Measurements from ENCODE around the gene KRTAP4-6.
"Not testable (repeated sequence)": the region's sequence is repeated elsewhere in the genome, so short reads cannot be mapped to it uniquely, and the experiment has no call there.

The KRTAP4-6 gene

DNA sequence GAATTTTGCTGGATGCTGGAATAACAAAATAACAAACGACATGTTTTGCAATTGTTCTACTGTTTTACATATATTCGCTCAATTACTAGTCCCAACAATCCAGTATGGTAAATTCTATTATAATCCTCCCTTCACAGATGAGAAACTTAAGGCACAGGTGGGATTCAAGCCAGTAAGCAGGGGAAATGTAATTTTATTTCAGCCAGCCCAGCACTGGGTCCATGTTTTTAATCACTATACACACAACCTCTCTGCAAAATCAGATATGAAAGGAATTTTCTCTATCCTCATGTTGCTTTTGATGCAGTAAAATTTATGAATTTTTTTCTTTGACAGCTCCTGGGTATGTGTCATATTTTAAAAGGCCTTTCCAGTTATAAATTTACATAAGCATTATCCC, 4.9 kb upstream of the KRTAP4-6 start:
- FAIRE-seq: no peak

DNA sequence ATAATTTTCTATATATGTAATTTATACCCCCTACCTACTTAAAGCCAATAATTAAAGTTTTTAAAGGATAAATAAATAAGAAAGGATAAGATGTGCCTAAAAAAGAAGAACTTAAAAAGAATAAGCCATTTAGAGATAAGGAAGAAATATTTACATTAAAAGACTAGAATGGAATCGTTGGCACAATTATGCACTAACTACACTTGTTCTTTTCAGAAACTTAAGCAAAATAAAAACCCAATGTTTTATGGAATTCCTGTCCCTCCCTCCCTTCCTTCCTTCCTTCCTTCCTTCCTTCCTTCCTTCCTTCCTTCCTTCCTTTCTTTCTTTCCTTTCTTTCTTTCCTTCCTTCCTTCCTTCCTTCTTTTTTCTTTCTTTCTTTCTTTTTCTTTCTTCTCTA, 4.5 kb upstream of the KRTAP4-6 start:
- FAIRE-seq: no peak

DNA sequence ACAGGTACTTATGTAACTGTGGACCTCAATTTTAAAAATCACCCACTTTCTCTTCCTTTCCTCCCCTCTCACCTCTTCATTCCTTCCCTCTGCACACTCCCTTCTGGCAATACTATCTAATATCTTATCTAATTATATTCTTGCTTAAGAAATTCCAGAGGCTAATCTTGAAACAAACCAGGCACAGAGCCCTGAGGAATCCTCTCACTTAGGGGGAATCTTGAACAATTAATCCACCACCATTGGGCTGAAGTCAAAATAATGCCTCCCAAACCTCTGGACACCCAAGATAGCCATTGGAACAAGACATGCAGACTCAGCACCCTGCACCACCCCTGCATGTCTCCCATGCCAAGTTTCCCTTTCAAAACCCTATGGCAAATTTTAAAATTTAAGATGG, 1.0 kb upstream of the KRTAP4-6 start:
- FAIRE-seq: no peak

DNA sequence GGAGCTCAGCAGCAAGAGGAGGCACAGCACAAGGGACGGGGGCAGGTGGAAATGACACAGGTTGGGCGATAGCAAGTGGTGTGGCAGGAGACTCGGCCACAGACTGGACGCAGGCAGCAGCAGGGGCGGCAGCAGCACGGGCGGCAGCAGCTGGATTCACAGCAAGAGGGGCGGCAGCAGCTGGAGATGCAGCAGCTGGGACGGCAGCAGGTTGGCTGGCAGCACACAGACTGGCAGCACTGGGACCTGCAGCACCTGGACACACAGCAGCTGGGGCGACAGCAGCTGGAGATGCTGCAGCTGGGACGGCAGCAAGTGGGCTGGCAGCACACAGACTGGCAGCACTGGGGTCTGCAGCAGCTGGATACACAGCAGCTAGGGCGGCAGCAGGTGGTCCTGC, 479 bp downstream of the KRTAP4-6 start:
- FAIRE-seq: not testable (repeated sequence)

DNA sequence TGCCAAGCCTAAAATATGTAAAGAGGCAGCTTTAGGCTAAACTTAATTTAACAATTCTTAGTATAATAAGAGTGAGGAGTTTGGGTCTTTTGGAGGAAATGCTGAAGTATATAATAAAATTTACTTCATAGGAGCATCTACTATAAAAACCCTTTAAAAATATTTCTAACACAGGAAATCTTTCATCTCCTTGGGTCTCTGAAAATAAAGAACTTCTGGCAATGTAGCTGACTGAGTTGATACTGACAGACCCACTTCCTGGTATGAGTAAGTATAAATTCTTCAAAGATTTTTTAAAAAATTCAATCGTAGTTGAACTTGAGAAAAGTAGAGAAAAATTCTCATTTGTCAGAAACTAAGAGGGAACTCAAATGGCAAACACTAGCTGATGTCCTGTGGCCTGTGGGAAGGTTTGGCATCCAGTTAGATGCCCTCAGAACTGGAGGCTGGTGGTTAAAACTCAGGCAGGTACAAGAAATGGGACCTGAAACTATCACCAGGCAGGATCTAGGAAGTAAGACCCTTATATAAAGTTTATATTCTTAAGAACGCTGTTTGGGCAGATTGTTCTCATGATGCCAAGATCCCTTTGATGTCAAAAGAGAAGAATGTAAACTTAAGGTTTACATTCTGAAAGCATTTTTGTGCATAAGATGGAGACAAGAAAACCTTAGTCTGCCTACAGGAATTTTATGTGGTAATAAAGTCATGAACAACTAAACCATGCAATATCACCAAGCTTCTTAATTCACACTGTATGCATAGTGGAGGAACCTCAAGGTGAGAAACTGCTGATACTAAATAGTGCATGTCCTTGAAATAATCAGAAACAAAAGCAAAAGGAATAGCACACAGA, 6.2 kb downstream of the KRTAP4-6 start:
- FAIRE-seq: no peak

DNA sequence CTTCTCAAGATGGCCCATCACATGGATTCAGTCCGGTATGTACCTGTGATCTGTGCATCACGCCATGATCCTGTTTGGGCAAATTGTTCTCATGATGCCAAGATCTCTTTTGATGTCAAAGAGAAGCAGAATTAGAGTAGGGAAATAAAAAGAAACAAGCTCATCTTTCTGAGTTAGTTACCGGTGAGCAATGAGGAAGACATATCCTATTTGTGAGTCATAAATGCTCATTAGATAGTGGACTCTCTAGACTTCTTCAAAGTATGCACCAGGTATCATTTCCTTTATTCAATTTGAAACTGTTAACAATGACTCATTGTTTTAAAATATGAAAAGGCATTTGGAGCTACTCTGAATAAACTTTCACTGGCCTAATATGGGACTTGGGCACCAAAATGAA, 8.4 kb downstream of the KRTAP4-6 start:
- FAIRE-seq: no peak

DNA sequence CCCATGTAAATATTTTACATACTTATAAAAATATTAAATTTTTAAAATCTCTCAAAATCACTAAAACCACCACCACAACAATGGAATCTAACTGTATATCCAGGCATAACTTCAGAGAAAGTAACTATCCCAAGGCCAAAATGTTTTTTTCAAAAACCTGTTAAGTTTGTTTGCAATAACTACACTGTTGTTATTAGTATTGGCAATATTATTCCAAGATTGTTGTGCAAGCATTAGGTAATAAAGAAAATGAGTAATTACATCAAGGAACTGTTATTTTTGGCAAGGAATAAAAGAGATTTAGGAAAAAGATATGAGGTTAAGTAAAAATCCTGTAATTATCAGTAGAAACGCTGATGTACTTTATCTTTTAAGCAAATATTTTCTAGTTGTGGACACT, 13.0 kb downstream of the KRTAP4-6 start:
- FAIRE-seq: no peak

DNA sequence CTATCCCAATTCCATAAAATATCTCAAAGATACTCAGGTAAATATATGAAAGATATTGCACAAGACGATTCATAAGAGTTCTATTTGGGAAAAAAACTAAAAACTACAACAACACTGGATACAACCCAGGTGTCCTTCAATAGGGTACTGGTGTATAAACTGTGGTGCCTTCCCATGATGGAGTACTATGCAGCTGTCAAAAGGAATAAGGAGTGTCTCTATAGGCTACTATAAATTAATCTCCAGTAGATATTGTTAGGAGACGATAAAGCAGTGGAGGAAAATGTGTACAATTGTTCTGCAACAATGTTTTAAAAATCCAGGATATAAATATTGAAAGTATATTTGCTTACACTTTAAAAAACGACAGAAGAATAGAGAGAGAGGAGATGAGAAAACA, 13.9 kb downstream of the KRTAP4-6 start:
- no peak for FAIRE-seq

DNA sequence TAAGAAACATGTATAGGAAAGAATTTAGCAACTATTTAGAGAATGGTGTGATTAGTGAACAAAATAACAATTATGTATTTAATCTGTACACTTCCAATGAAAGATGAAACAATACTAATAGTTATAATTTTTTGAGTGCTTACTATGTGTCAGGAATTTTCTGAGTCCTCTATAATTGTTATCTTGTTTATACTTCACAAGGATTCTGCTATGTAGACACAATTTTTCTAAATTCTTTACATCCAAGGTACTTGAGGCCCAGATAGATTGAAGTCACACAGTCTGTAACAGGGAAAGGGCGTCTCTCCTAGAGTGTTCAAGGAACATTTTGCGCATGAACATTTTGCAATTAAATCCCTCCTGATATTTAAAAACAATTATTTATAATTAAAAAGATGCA, 15.3 kb downstream of the KRTAP4-6 start:
- no peak for FAIRE-seq

DNA sequence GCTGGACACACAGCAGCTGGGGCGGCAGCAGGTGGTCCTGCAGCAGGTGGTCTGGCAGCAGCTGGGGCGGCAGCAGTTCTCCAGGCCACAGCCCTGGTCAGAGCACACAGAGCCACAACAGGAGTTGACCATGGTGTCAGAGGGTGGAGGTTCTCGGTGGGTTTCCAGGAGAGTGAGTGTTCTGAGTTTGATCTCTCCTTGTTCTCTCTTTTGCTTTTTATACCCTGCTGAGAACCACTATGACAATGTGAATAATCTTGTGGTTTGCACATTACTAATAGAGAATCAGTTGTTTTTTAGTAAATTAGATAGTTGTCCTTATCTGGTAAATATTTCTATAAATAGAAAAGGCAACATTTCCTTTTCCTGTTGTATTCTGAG, 16.4 kb downstream of the KRTAP4-6 start, which contains the start of gene KRTAP4-12:
Gene KRTAP4-12, minus strand, starts transcription at position 192 of the 381 bp plus-strand sequence. Its CDS starts 60 bp downstream, at position 132.
- not testable (repeated sequence) for FAIRE-seq

DNA sequence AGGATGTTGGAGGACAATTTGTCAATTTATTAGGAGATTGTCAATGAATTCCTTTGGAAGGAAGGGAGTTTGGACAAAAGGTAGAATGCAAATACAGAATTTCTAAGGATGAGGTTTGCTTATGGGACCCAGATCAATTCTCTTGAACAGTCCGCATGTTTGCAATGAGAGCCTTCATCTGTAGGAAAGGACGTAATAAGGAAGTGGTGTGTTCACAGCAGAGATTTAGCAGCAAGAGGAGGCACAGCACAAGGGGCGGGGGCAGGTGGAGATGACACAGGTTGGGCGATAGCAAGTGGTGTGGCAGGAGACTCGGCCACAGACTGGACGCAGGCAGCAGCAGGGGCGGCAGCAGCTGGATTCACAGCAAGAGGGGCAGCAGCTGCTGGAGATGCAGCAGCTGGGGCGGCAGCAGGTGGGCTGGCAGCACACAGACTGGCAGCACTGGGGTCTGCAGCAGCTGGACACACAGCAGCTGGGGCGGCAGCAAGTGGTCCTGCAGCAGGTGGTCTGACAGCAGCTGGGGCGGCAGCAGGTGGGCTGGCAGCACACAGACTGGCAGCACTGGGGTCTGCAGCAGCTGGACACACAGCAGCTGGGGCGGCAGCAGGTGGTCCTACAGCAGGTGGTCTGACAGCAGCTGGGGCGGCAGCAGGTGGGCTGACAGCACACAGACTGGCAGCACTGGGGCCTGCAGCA, 16.9 kb downstream of the KRTAP4-6 start:
- FAIRE-seq: not testable (repeated sequence)

DNA sequence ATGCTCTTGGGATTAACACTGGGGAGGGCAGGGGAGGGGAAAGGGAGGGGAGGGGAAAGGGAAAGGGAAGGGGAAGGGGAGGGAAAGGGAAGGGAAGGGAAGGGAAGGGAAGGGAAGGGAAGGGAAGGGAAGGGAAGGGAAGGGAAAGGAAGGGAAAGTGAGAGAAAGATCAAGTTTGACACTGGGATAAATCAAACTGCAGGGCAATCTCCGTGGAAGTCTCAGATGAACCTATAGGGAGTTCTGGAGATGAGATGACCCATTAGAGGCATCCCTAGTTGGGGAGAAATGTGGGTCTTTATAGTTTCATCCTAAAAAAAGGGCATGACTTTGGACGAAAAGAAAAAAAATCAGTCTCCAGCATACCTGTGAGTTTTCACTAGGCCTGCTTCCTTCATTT, 18.6 kb downstream of the KRTAP4-6 start:
- FAIRE-seq: no peak

DNA sequence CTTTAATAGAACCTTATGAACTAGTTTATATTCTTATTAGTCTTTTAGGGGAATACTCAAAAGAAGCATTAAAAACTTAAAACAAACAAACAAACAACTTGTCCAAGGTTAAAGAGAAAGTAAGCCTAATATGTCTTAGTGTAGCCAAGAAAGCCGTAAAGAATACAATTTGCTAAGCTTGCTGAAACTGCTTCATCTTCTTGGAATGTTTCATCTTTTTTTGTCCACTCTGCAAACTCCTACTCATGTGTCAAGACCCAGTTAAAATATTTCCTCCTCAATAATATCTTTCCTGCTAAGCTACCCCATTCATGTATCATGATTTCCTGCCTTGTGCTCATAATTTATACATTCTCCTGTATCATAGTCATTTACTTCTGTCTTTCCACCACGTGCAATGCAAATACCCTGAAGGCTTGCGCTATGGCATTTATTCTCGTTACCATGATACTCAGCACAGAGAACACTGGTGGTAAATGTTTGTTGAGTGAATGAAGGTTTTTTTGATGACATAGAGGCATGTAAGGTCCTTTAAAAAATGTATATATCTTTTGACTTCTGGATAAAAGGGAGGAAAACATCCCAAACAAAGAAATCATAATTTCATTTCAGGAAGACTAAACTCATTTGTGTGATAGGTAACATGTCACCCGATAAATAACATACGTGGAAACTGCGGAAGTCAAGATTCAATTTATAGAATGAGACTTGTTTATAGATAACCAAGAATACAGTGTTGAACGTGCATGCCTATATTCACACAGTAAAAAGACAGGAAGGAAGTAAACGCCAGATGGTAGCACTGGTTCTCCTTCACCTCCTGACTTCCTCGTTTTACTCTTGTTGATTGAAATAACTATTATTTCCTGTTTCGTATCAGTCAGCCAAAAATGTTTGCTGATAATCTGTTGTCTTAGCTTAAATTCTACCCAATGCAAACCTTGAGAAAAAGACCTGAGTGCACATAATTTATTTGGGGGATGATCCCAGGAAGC, 20.4 kb downstream of the KRTAP4-6 start:
- FAIRE-seq: not testable (repeated sequence)

DNA sequence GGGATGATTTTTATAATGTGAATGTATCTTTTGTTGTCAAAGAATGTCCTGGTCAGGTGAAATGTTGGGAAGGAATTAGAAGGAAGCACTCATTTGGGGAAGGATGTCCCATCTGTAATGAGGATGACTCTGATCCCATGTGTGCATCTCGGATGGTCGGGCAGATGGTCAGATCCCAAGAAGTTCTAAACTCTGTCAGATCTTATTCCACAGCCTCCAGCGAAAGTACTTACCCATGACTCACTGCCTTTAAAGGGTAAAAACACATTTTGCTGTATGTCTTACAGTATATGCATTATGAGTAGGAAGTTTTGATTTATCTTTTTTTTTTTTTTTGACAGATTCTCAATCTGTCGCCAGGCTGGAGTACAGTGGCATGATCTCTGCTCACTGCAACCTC, 21.6 kb downstream of the KRTAP4-6 start:
- no peak for FAIRE-seq

DNA sequence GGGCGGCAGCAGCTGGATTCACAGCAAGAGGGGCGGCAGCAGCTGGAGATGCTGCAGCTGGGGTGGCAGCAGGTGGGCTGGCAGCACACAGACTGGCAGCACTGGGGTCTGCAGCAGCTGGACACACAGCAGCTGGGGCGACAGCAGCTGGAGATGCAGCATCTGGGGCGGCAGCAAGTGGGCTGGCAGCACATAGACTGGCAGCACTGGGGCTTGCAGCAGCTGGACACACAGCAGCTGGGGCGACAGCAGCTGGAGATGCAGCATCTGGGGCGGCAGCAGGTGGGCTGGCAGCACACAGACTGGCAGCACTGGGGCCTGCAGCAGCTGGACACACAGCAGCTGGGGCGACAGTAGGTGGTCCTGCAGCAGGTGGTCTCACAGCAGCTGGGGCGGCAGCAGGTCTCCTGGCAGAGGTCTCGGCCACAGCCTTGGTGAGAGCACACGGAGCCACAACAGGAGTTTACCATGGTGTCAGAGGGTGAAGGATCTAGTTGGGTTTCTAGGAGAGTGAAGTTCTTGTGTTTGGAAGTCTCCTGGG, 22.4 kb downstream of the KRTAP4-6 start, which contains the start of gene KRTAP4-11:
Gene KRTAP4-11, minus strand, starts transcription at position 528 of the 541 bp plus-strand sequence. Its CDS starts 58 bp downstream, at position 470.
- FAIRE-seq: not testable (repeated sequence)

DNA sequence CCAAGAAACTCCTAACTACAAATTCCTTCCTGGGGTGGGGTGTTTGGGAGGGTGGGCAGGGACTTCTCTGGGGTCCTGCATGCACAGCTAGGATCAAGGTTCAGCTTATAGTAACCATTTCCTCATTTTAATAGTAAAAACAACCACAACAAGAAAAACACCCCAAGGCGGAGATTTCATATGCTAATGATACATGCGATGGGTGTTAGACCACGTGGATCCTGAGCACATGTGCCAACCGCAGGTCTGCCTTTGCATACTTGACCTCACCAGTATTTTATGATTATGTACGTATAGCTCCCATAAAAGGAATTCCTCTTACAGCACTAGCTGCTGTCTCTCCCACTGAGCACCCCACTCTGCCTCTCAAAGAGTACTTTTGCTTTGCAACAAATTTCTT, 24.0 kb downstream of the KRTAP4-6 start:
- FAIRE-seq: no peak

DNA sequence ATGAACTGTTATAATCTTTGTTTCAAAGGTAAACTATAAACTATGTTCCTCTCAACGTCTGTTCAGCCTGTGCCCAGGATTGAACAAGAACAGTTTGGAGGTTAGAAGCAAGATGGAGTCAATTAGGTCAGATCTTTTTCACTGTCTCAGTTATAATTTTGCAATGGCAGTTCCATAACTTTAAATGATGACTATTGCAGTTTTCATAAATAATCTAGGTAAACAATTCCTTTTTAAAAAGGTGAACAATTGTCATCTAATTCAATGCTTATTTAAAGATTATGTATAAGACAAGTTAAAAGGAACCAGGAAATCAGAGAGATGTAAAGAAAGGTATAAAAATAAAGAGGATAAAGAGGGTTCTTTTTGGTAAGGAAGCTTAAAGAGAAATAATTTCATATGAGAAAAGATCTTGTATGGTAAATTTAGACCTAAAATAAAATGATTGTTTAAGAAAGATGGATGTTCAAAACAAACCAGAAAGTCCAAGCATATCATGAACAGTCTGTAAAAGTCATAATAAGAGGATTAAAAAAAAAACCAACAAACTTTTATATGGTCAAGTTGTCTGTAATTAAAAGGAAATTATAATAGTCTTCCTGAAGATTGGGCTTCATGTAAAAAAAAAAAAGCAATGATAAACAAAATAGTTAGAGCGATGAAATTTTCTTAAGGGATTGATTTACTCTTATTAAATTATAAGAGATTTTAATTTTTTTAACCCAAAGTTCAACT, 29.0 kb downstream of the KRTAP4-6 start:
- FAIRE-seq: no peak

DNA sequence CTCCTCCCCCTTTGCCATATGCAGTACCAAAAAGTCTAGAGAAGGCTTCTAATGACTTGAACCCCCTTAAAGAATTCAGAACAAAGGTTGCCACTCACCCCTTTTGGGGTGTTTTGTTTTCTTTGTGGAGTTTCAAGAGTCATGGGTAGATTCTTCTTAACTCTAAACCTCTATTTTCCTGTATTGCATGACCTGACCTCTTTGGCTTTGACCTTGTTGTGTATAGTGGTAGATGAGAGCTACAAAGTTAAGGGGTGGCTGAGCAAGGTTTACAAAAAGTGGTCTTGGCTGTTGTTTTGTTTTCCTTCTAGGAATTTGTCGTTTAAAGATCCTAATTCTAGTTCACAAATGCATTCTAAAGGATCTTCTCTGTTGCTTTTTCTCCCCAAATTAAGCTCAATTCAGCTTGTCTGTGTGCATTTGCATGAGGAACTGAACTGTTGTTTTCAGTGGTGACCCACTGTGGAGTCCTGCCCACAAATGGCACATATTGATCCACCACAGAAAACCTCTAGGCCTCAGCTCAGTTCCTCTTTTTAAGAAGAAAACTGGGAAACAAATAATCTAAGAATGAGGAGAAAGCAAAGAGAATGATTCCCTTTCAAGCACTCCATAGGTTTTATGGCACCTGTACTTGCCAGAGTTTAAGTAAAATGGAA, 31.5 kb downstream of the KRTAP4-6 start:
- FAIRE-seq: not testable (repeated sequence)

DNA sequence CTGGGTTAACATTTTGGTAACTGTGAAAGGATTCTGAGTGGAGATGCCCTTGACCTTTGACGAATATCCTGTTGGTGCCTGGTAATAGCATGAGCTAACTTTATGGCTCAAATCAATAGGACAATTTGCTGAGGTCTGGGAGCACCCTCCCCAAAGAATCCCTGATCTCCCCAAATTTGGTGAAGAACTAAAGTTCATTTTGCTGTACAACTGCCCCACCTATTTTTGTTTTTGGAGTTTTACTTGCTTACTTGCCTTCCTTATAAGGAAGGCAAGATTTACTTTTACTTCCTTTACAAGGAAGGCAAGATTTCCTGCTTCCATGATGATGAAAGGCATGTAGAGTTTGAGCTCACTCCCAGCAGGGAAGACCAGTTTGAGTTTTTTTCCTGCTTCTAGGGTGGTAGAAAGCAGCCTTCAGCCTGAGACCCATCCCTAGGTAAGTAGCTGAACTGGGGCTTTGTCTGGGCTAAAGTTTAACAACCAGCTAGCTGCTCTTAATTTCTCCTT, 32.3 kb downstream of the KRTAP4-6 start:
- no peak for FAIRE-seq

DNA sequence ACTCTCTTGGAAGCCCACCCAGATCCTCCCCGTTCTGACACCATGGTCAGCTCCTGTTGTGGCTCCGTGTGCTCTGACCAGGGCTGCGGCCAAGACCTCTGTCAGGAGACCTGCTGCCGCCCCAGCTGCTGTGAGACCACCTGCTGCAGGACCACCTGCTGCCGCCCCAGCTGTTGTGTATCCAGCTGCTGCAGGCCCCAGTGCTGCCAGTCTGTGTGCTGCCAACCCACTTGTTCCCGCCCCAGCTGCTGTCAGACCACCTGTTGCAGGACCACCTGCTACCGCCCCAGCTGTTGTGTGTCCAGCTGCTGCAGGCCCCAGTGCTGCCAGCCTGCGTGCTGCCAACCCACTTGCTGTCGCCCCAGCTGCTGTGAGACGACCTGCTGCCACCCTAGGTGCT, 35.0 kb downstream of the KRTAP4-6 start, which contains the start of gene KRTAP4-9:
Gene KRTAP4-9, plus strand, starts transcription at position 43 of the 400 bp plus-strand sequence. Its CDS starts 0 bp downstream, at position 43.
- not testable (repeated sequence) for FAIRE-seq
